Adrenal gland (tissue), 5 donors: ENCODE results near the gene KRT37.

Experiments
- CTCF ChIP-seq, 6 experiments: fragments of 450-650 bp in 4 of 6; fragments of 200-600 bp in 2 of 6; sonication (generic) in 1 of 6; IDR thresholded peaks; 1 replicate in 5 of 6; 2 replicates in 1 of 6; pipeline versions ENCODE4 v1.5.1 to v1.8.0; 2016 to 2021; ENCODE audit warnings: antibody characterized with exemption in 6 of 6, mild to moderate bottlenecking in 2 of 6, moderate library complexity in 1 of 6
- POLR2A ChIP-seq, 2 donors: fragments of 450-650 bp; IDR thresholded peaks; one replicate each; pipeline ENCODE4 v1.6.1; 2017; ENCODE audit warnings: antibody characterized with exemption in 2 of 2, mild to moderate bottlenecking in 2 of 2, moderate library complexity in 1 of 2
- donor health status: DM: no; HTN: no; CAD: no.

GRCh38 chr17:41437254-41437653 is 12.9 kb upstream of the KRT37 start:
- TF ChIP-seq POLR2A (IDR thresholded peaks at IDR 0.05), result no peak
- TF ChIP-seq CTCF (IDR thresholded peaks at IDR 0.05), result no peak
